ENCODE measurements around the gene INPP5D.

Gene INPP5D

DNA sequence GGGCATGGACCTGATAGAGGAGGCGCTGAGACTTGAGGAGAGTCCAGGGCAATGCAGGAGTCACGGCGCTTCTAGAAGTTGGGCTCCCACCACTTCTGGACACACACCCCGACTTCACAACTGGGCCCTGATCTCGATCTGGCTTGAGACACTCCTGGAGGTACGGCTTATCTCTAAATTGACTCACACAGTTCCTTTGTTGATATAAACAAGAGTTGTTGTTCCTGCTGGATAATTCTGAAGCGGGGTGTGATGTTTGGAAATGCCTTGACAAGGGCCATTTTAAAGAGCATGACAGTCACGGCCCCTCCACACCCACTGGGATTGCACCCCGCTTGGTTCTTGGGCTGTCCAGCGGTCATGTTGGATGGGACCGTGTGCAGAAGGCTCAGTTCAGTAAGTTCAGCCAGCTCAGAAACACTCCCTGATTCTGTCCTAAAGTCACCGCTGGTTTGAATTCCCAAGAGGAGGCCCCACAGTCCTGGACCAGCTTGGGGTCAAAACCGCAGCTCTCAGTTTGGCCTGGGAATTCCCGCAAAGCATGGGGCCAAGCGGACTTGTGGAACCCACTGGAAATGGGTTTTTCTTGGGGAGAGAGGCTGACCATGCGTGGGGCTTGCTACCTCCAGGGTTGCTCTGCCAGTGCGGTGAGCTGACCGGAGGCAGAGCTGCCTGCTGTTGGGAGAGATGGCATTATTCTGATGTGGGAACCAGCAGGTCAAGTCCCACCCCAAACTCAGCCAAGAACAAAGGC, 37.0 kb upstream of the INPP5D start:
- Mint-ChIP-seq H3K9me3 (no peaks in the 10 kb centered on the region), H3K36me3 (no peaks in the 10 kb centered on the region), H3K4me1 (no peaks in the 10 kb centered on the region), H3K27ac (no peak overlapping the region), H3K4me3 (no peak overlapping the region), H3K27me3 (peaks cover 3 to 8% of the 10 kb centered on the region in 2 donors)
- DNase-seq (no peak), ATAC-seq (replicated peaks) (no peak)

DNA sequence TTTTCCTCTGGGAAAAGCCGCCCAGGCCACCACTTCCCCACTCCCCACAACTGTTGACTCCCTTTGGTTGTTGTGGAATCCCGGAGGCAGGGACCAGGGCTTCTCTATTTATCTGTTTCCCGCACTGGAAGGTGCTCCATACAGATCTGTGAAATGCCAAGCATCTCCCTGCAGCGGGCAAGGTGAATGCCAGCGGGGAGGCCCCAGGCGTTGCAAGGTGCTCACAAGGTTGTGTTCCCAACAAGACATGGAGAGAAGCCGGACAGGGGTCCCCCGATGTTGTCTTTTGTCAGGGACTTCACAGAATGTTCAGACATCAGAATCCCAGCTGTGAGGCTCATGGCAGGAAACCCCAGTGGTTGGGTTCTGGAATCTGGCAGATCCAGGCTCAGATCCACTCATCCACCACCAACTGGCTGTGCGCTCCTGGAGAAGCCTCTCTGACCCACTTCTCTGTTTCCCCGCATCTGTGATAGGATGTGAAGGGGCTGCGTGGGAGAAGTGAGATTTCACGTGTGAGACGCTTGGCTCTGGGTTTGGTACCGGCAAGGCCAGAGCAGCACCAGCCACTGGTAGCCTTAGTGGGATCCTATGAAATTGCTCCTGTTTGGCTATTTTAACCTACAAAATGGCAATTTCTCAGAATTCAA, 36.3 kb upstream of the INPP5D start:
- ATAC-seq (replicated peaks) (no peak), DNase-seq (no peak)
- Mint-ChIP-seq H3K27me3 (peaks cover 3 to 8% of the 10 kb centered on the region in 2 donors), H3K36me3 (no peaks in the 10 kb centered on the region), H3K9me3 (no peaks in the 10 kb centered on the region), H3K27ac (no peak overlapping the region), H3K4me3 (no peak overlapping the region), H3K4me1 (peaks cover 0 to 2% of the 10 kb centered on the region in 2 donors)

DNA sequence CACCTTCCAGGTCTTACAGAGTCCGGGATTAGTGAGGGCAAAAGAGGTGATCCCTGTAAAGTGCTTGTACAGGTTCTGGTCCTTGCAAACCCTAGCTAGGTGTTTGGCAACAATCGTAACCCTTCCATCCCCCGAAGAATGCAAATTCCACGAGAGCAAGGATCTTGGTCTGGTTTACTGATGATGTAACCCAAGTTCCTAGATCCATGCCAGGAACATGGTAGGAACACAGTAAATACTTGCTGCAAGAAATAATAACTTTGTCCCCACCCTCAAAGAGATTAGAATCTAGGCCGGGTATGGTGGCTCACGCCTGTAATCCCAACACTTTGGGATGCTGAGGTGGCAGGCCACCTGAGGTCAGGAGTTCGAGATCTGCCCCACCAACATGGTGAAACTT, 34.4 kb upstream of the INPP5D start:
- no peak overlapping the region for H3K27ac Mint-ChIP-seq
- DNase-seq (no peak), ATAC-seq (replicated peaks) (no peak)
- H3K4me3 Mint-ChIP-seq, result no peak overlapping the region
- H3K36me3 Mint-ChIP-seq, result no peaks in the 10 kb centered on the region
- peaks cover 3 to 8% of the 10 kb centered on the region in 2 donors for H3K27me3 Mint-ChIP-seq
- H3K9me3 Mint-ChIP-seq, result no peaks in the 10 kb centered on the region
- peaks cover 0 to 2% of the 10 kb centered on the region in 2 donors for H3K4me1 Mint-ChIP-seq

DNA sequence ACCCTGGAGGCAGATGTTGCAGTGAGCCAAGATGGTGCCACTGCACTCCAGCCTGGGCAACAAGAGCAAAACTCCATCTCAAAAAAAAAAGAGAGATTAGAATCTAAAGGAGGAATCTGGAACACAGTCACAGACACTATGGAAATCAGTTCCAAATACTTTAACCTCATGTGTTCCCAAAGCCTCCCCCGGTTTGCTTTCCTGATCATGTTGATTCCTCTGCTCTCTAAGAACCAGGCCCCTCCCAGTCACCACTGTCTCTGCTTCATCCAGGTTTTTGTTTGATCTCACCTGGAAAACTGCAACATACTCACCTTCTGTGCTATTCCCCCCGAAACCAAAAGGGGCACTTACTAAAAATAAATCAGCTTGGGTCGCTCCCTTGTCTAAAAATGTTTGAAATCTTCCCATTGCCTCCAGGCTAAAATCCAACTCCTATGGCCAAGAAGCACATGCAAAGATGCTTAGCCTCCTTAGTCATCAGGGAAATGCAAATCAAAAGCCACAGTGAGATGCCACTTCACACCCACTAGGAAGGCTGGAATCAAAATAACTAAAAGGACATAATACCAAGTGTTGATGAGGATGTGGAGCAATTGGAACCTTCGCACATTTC, 33.8 kb upstream of the INPP5D start:
- ATAC-seq (replicated peaks) (no peak), DNase-seq (no peak)
- Mint-ChIP-seq H3K36me3 (no peaks in the 10 kb centered on the region), H3K9me3 (no peaks in the 10 kb centered on the region), H3K4me3 (no peak overlapping the region), H3K27me3 (peaks cover 3 to 8% of the 10 kb centered on the region in 2 donors), H3K27ac (no peak overlapping the region), H3K4me1 (peaks cover 0 to 2% of the 10 kb centered on the region in 2 donors)

DNA sequence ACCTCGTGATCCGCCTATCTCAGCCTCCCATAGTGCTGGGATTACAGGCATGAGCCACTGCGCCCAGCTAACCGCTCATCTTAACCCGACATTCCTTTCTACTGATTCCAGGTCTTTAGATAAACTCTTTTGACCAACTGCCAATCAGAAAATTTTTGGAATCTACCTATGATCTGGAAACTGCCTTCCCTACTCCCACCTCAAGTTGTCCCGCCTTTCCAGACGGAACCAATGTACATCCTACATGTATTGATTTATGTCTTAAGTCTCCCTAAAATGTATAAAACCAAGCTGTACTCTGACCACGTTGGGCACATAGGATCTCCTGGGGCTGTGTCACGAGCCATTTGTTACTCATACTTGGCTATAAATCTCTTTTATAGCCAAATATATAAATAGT, 30.8 kb upstream of the INPP5D start:
- ATAC-seq (replicated peaks) (no peak), DNase-seq (no peak)
- no peaks in the 10 kb centered on the region for H3K36me3 Mint-ChIP-seq
- H3K27ac Mint-ChIP-seq, result no peak overlapping the region
- peaks cover 0 to 2% of the 10 kb centered on the region in 2 donors for H3K4me1 Mint-ChIP-seq
- H3K4me3 Mint-ChIP-seq, result no peak overlapping the region
- H3K9me3 Mint-ChIP-seq, result no peaks in the 10 kb centered on the region
- peaks cover 0 to 3% of the 10 kb centered on the region in 2 donors for H3K27me3 Mint-ChIP-seq

DNA sequence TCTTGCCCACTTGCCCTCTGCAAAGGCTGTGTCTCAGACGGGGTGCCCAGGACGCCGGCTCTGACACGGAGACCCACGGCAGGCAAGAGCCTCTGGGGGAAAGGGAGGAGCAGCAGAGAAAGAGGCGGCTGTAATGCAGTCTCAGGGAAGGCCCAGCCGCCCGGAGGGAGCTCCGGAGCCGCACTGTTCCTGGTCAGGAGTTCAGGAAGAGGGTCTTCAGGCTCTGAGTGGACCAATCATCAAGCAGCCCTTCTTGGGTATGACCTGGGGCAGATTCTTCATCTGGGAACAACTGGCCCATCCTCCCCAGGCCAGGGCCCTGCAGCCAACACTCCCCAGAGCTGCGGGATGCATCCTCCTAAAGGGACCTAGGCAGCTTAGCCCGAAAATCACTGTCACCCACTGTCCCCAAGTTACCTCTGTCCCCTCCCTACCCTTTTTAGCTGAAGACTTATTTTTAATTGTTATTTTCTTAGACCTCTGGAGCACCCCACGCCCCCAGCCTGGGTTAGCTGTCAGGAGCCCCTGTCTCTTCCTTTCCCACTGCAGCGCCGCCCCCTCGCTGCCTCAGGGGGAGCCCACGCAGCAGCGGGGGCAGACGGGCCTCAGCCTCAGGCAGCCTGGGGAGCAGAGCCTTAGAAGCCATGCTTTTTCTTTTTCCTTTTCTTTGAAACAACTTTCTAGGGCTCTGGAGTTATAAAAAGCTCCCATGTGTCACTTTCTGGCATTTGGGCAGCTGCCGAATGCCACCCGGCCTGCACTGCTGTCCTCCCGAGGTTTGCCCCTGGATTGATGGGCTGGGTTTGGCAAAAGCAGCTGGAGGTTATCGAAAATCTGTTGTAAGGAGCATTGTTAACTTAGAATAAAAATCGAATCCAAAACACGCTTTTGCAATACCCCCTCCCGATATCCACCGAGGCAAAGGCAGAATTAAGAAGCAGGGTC, 28.3 kb upstream of the INPP5D start:
- Mint-ChIP-seq H3K36me3 (no peaks in the 10 kb centered on the region), H3K4me1 (peaks cover 0 to 2% of the 10 kb centered on the region in 2 donors), H3K4me3 (no peak overlapping the region), H3K27ac (no peak overlapping the region), H3K27me3 (no peaks in the 10 kb centered on the region), H3K9me3 (no peaks in the 10 kb centered on the region)
- ATAC-seq (replicated peaks) (no peak), DNase-seq (no peak)

DNA sequence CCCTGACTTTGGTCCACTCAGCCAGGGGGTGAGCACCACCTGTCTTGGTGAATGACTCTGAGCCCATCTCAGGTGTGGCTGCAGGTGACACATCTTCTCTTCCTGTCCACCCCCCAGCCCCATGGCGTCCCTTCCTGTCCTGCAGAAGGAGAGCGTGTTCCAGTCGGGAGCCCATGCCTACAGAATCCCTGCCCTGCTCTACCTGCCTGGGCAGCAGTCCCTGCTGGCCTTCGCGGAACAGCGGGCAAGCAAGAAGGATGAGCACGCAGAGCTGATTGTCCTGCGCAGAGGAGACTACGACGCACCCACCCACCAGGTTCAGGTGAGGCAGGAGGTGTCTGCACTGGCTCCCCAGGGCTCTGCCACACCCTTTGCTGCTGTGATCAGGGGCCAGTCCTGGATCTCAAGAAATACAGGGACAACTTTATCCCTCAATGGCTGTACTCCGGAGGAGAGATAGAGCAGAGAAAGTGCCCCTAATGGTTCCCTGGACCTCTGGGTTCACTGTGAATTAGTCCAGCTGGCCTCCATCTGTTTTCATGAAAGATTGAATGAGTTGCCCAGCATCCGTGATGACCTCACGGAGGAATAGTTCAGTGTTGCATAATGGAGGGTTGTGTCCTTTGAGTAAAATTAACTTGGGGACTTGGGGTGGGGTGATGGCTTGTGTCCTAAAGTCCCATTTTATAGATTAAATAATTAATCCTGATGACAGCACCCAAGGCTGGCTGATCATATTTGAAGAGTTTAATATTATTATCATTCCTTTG, 27.4 kb upstream of the INPP5D start, which contains the start of gene NEU2:
NEU2 (plus strand) TSS at position 122 of the 770 bp plus-strand sequence; CDS start at position 122, 0 bp downstream.
- no peaks in the 10 kb centered on the region for H3K27me3 Mint-ChIP-seq
- H3K9me3 Mint-ChIP-seq, result no peaks in the 10 kb centered on the region
- H3K4me3 Mint-ChIP-seq, result no peak within 1 kb of the TSS
- peaks cover 0 to 2% of the 10 kb centered on the region in 2 donors for H3K4me1 Mint-ChIP-seq
- no peak for DNase-seq
- H3K27ac Mint-ChIP-seq, result no peak within 1 kb of the TSS
- H3K36me3 Mint-ChIP-seq, result no peaks in the 10 kb centered on the region
- no peak for ATAC-seq (replicated peaks)

DNA sequence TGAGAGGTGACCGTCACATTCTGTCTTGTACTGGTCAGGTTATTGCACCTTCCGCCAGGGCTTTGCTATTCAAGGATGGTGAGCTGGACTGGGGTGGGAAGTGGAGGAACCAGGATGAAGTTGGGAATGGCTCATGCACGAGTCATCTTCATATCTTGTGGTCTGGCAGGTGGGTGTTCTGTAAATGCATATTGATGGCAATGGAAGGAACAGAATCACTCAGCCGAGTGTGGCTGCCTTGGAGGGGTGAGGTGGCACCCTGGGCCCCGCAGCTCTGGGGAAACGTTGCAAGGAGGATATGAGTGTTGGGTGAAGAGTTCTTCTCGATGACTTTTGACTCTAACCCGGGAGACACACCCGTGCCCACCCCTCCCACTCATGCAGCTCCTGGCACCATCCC, 26.5 kb upstream of the INPP5D start:
- Mint-ChIP-seq H3K27ac (no peak overlapping the region), H3K36me3 (no peaks in the 10 kb centered on the region), H3K9me3 (no peaks in the 10 kb centered on the region), H3K4me1 (peaks cover 0 to 2% of the 10 kb centered on the region in 2 donors), H3K4me3 (no peak overlapping the region), H3K27me3 (no peaks in the 10 kb centered on the region)
- ATAC-seq (replicated peaks) (no peak), DNase-seq (no peak)

DNA sequence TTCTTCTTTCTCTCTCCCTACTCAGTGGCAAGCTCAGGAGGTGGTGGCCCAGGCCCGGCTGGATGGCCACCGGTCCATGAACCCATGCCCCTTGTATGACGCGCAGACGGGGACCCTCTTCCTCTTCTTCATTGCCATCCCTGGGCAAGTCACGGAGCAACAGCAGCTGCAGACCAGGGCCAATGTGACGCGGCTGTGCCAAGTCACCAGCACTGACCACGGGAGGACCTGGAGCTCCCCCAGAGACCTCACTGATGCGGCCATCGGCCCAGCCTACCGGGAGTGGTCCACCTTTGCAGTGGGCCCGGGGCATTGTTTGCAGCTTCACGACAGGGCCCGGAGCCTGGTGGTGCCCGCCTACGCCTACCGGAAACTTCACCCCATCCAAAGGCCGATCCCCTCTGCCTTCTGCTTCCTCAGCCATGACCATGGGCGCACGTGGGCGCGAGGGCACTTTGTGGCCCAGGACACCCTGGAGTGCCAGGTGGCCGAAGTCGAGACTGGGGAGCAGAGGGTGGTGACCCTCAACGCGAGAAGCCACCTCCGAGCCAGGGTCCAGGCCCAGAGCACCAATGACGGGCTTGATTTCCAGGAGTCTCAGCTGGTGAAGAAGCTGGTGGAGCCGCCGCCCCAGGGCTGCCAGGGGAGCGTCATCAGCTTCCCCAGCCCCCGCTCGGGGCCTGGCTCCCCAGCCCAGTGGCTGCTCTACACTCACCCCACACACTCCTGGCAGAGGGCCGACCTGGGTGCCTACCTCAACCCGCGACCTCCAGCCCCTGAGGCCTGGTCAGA, 25.9 kb upstream of the INPP5D start:
- no peaks in the 10 kb centered on the region for H3K36me3 Mint-ChIP-seq
- H3K4me3 Mint-ChIP-seq, result no peak overlapping the region
- DNase-seq (no peak), ATAC-seq (replicated peaks) (no peak)
- H3K4me1 Mint-ChIP-seq, result no peaks in the 10 kb centered on the region
- H3K27me3 Mint-ChIP-seq, result no peaks in the 10 kb centered on the region
- no peaks in the 10 kb centered on the region for H3K9me3 Mint-ChIP-seq
- H3K27ac Mint-ChIP-seq, result no peak overlapping the region

DNA sequence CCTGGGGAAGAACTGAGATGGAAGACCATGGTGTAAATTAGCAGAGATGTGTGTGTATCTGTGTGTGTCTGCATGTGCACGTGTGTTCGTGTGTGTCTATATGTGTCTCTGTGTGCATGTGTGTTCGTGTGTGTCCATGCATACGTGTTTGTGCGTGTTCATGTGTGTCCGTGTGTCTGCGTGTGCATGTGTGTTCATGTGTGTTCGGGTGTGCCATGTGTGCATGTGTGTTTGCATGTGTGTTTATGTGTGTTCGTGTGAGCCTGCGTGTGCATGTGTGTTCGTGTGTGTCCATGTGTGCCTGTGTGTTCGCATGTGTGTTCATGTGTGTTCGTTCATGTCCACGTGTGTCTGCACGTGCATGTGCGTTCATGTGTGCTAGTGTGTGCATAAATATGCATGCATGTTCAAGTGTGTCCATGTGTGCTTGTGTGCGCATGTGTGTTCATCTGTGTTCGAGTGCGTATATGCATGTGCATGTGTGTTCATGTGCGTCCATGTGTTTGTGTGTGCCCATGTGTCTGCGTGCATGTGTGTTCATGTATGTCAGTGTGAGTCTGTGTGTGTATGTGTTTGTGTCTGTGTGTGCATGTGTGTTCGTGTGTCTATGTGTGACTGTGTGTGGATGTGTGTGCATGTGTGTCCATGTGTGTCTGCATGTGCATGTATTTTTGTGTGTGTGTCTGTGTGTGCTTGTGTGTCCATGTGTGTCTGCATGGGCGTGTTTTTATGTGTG, 24.5 kb upstream of the INPP5D start:
- H3K27me3 Mint-ChIP-seq, result peaks cover 0 to 4% of the 10 kb centered on the region in 2 donors
- H3K27ac Mint-ChIP-seq, result no peak overlapping the region
- no peak for ATAC-seq (replicated peaks)
- H3K9me3 Mint-ChIP-seq, result no peaks in the 10 kb centered on the region
- no peak overlapping the region for H3K4me3 Mint-ChIP-seq
- no peak for DNase-seq
- no peaks in the 10 kb centered on the region for H3K4me1 Mint-ChIP-seq
- no peaks in the 10 kb centered on the region for H3K36me3 Mint-ChIP-seq

DNA sequence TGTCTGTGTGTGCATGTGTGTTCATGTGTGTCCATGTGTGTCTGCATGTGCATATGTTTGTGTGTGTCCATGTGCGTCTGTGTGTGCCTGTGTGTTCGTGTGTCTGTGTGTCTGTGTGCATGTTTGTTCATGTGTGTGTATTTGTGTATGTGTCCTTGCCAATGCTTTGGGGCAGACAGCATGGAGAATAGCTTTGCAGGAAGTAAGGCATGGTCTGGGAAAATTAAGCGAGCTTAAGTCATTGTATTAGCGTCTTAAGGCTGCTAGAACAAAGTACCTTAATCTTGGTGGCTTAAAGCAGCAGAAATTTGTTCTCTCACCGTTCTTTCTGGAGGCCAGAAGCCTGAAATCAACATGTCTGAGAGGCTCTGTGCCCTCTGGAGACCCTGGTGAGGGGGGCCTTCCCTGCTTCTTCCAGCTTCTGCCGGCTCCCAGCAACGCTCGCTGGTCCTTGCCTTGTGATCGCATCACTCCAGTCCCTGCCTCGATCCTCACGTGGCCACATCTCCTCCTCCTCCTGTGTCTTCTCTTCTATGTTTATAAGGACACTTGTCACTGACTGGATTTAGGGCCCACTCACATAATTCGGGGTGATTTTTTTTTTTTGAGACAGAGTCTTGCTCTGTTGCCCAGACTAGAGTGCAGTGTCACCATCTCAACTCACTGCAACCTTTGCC, 23.8 kb upstream of the INPP5D start:
- no peak for DNase-seq
- H3K27ac Mint-ChIP-seq, result no peak overlapping the region

DNA sequence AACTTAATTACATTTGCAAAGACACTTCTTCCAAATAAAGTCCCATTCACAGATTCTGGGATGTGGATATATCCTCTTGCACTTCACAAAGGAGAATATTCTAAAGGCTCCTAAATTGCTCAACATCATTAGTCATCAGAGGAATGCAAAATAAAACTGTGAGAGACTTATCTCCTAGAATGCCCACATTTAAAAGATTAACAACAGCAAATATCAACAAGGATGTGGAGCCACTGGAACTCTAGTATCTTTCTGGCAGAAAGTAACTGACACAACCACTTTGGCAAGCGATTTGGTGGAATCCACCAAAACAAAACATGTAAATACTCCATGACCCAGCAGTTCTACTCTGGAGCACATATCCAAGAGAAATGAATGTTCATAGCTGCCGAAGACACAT, 23.1 kb upstream of the INPP5D start:
- DNase-seq (no peak), ATAC-seq (replicated peaks) (no peak)
- Mint-ChIP-seq H3K36me3 (no peaks in the 10 kb centered on the region), H3K9me3 (no peaks in the 10 kb centered on the region), H3K27me3 (peaks cover 0 to 8% of the 10 kb centered on the region in 2 donors), H3K4me1 (peaks cover 5 to 9% of the 10 kb centered on the region in 2 donors), H3K4me3 (no peak overlapping the region), H3K27ac (no peak overlapping the region)

More for the DNA sequence above, 23.8 kb upstream of the INPP5D start:
- Mint-ChIP-seq H3K4me1 (peaks cover under 1 to 2% of the 10 kb centered on the region in 2 donors), H3K36me3 (no peaks in the 10 kb centered on the region), H3K4me3 (no peak overlapping the region), H3K9me3 (no peaks in the 10 kb centered on the region), H3K27me3 (peaks cover 0 to 4% of the 10 kb centered on the region in 2 donors)
- no peak for ATAC-seq (replicated peaks)
